Colonic mucosa (tissue), 4 donors: ENCODE data around the gene LCLAT1. TPM values are rescaled to one million over a fixed set of nuclear protein-coding genes. Genes with fewer than 3 reads are reported as not detected.

Experiments
- DNase-seq: peaks from one replicate; pipeline ENCODE4 v3.0.0-alpha.2; 2020
- H3K27ac ChIP-seq: fragments of 200-600 bp; one replicate; pipeline ENCODE4 v1.8.0; 2021
- H3K27me3 ChIP-seq: fragments of 200-600 bp; one replicate; pipeline ENCODE4 v1.8.0; 2021
- H3K36me3 ChIP-seq: fragments of 200-600 bp; one replicate; pipeline ENCODE4 v1.8.0; 2021
- H3K4me1 ChIP-seq: fragments of 200-600 bp; one replicate; pipeline ENCODE4 v1.8.0; 2021; ENCODE audit warnings: mild to moderate bottlenecking
- H3K4me3 ChIP-seq: fragments of 200-600 bp; one replicate; pipeline ENCODE4 v1.8.0; 2021
- H3K9ac ChIP-seq, 2 donors: one replicate each; pipeline ENCODE4 v1.7.0; 2013; ENCODE audit warnings: control low read depth in 2 of 2, low read depth in 2 of 2, low read length in 2 of 2
- H3K9me3 ChIP-seq: fragments of 200-600 bp; one replicate; pipeline ENCODE4 v1.8.0; 2021
- CTCF ChIP-seq: fragments of 200-600 bp; IDR thresholded peaks from one replicate; pipeline ENCODE4 v1.8.0; 2022; ENCODE audit warnings: antibody characterized with exemption, mild to moderate bottlenecking
- intact Hi-C: fragments of 100-400 bp; cut with DNase I; formaldehyde crosslinking; loops from one replicate; pipeline ENCODE4 v1.14.1; 2022
- total RNA-seq, 2 donors: library from RNA; stranded (reverse); fragmentation: NEBNext Ultra II Directional in 1 of 2; extraction: Animal tissue kit (Norgen Biotek cat#: 25700) in 1 of 2; gene quantifications; one replicate each; pipeline ENCODE4 v1.2.1, GENCODE V29; 2021
- donor health status: healthy.
- donor health status: DM: no; HTN: no; CAD: no.
- donor health status: DM: no; HTN: no; CAD: no.

LCLAT1 gene
- total RNA-seq, 2 donors from 2014 or later = 20.0 to 25.5 TPM

GRCh38 chr2:30421026-30421603, 25.9 kb upstream of the LCLAT1 start:
- Histone ChIP-seq H3K27ac (peak overlapping the region; percentile 8), H3K36me3 (no peaks in the 10 kb centered on the region), H3K4me1 (peaks cover 4% of the 10 kb centered on the region), H3K9ac (no peak overlapping the region), H3K4me3 (no peak overlapping the region), H3K9me3 (no peaks in the 10 kb centered on the region), H3K27me3 (no peaks in the 10 kb centered on the region)
- DNase-seq = no peak
- intact Hi-C loops = no loop called here
- no peak for TF ChIP-seq CTCF

GRCh38 chr2:30421604-30422443, 25.2 kb upstream of the LCLAT1 start:
- H3K27ac ChIP-seq = peak overlapping the region; percentile 8
- intact Hi-C loops = no loop called here
- TF ChIP-seq CTCF = no peak
- DNase-seq = no peak
- no peaks in the 10 kb centered on the region for H3K36me3 ChIP-seq
- no peaks in the 10 kb centered on the region for H3K9me3 ChIP-seq
- H3K9ac ChIP-seq = no peak overlapping the region
- no peak overlapping the region for H3K4me3 ChIP-seq
- no peaks in the 10 kb centered on the region for H3K27me3 ChIP-seq
- peaks cover 4% of the 10 kb centered on the region for H3K4me1 ChIP-seq

GRCh38 chr2:30422444-30423040, 24.5 kb upstream of the LCLAT1 start:
- no peak for TF ChIP-seq CTCF
- H3K27me3 ChIP-seq = no peaks in the 10 kb centered on the region
- no peaks in the 10 kb centered on the region for H3K9me3 ChIP-seq
- H3K4me1 ChIP-seq = peaks cover 4% of the 10 kb centered on the region
- intact Hi-C loops = no loop called here
- no peak for DNase-seq
- H3K4me3 ChIP-seq = no peak overlapping the region
- no peaks in the 10 kb centered on the region for H3K36me3 ChIP-seq
- no peak overlapping the region for H3K27ac ChIP-seq
- H3K9ac ChIP-seq = no peak overlapping the region

- intact Hi-C loops = no loop called here
- no peak for TF ChIP-seq CTCF
Observed at GRCh38 chr2:30424231-30424630, 22.8 kb upstream of the LCLAT1 start.

GRCh38 chr2:30425326-30425725, 21.7 kb upstream of the LCLAT1 start:
- H3K9ac ChIP-seq = no peak overlapping the region
- H3K4me3 ChIP-seq = no peak overlapping the region
- no peak overlapping the region for H3K27ac ChIP-seq
- no peaks in the 10 kb centered on the region for H3K27me3 ChIP-seq
- H3K9me3 ChIP-seq = no peaks in the 10 kb centered on the region
- intact Hi-C loops = no loop called here
- DNase-seq = no peak
- peaks cover 4% of the 10 kb centered on the region for H3K4me1 ChIP-seq
- no peaks in the 10 kb centered on the region for H3K36me3 ChIP-seq
- TF ChIP-seq CTCF = no peak

More at GRCh38 chr2:30424231-30424630, 22.8 kb upstream of the LCLAT1 start:
- Histone ChIP-seq H3K27ac (no peak overlapping the region), H3K27me3 (no peaks in the 10 kb centered on the region), H3K9me3 (no peaks in the 10 kb centered on the region), H3K36me3 (no peaks in the 10 kb centered on the region), H3K4me3 (no peak overlapping the region), H3K9ac (no peak overlapping the region), H3K4me1 (peaks cover 4% of the 10 kb centered on the region)
- DNase-seq = no peak
